Measurements from ENCODE around the gene DNMT3A.

GRCh38 chr2:25312958-25313710 is 28.6 kb downstream of the DNMT3A start:
- TF ChIP-seq EZH2phosphoT487 (IDR thresholded peaks at IDR 0.05; ENCODE audit: borderline replicate concordance, low read length) (no peak), CTCF (conservative IDR thresholded peaks at IDR 0.05; ENCODE audit: low read depth, low read length) (no peak), EZH2 (IDR thresholded peaks at IDR 0.05; ENCODE audit: low read length, unreplicated experiment) (no peak)

All from PC-3 (cell line).